ENCODE results near the gene SCAMP4.

SCAMP4 gene

DNA sequence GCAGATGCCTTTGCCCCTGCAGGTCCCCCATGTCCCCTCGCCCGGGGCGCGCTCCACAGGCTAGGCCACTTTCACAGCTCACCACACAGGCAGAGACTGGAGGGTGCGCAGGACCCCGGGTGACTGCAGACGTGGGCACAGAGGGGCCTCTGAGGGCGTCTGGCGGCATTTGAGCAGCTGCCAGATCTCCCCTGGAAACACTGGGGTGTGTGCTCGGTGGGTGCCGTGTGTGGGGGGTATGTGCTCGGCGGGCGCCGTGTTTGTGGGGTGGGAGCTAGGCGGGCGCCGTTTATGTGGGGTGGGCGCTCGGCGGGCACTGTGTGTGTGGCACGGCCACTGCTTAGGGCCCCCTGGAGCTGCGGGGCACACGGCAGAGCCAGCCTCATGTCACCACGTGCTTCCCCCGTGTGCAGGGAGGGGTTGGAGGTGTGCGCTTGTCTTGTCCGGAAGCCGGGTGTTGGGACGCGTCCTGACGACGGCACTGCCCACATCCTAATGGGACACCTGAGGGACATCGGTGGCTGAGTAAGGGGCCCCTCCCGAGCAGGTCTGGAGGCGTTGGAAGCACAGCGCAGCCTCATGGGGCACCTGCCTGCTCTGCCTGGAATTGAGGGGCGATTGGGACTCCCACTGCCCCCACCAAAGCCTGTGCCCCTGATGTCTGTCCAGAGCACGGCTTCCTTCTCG, 52.5 kb downstream of the SCAMP4 start:
- no peak for DNase-seq (ENCODE audit: low read depth)

DNA sequence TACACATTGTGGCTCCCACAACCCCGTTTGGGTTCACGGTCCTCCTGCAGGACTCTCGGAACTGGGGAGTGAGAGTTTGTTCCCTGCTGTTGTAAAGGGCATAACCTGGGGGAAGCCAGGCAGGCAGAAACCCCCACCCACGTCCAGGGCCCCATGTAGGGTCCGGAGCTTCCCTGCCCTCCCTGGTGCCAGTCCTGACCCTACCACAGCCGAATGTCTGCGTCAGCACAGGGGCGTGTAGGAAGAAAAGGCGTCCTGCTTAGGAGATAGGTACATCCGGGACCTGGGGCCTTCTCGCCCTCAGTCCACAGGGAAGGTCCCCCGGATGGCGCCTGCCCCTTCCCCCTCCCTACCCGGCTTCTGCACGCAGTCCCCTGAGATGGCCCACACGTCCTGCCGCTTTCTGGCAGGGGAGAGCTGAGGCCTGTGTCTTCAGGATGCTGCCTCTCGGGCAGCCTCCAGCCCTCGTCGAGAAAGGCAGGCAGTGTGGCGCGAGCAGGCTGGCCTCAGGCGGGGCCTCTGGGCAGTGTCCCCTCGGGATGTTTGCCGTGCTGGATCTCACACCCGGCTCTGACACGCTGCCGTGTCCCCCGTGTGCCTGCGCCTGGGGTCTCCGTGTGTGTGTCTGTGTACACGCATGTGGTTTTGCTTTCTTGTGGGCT, 54.9 kb downstream of the SCAMP4 start:
- no peak for DNase-seq (ENCODE audit: low read depth)

DNA sequence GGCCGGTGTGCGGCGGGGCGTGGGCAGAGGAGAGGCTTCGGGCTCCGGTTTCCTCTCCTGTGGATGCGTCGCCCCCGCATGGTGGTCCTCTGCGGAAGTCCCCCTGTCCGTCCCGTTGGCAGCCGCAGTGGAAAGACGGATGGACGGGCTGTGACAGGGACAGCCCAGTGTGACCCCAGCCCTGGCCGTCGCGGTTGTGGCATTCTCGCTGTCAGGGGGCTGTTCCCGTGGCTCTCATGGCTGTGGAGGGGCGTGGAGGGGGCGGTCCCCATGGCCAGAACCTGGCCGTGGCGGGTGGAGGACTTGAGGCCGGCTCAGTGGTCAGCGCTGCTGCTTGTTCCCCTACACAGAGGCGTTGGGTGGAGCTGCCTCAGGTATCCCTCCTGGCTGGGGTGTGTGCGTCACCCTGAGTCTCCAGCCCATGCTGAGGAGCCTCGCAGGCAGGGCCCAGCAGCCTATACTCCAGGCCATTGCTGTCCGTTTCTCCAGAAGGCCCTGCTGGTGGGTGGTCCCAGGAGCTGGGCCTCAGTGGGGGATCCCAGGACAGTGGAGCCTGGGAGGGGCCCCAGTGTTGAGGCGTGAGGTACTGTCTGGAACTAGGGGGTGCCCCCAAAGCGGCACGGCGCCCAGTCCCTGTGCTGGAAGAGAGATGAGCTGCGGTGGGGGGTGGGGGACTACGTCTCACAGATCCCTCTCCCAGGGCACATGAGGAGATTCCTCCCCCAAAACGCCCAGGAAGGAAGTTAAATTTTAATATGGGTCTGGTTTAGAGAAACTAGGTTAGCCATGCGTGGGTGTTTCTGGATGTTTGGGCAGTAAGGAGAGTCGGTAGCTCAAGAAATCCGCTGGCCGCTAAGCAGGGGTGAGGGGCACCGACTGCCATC, 56.0 kb downstream of the SCAMP4 start:
- no peak for DNase-seq (ENCODE audit: low read depth)

DNA sequence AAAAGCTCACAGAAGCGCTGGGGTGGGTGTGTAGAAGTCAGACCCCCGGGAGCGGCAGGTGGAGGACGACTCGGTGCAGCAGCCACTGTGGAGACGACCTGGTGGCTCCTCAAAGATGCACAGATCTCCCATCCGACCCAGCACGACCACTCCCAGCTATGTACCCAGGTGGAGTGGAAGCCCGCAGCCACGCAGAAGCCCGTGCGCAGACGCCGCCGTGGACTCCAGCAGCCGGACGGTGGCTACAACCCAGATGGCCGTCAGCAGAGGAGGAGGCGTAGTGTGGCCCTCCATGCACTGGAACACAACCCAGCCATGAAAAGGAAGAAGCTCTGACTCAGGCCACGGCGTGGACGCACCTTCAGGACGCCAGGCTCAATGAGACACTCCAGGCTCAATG, 57.5 kb downstream of the SCAMP4 start:
- DNase-seq (ENCODE audit: low read depth) = no peak

DNA sequence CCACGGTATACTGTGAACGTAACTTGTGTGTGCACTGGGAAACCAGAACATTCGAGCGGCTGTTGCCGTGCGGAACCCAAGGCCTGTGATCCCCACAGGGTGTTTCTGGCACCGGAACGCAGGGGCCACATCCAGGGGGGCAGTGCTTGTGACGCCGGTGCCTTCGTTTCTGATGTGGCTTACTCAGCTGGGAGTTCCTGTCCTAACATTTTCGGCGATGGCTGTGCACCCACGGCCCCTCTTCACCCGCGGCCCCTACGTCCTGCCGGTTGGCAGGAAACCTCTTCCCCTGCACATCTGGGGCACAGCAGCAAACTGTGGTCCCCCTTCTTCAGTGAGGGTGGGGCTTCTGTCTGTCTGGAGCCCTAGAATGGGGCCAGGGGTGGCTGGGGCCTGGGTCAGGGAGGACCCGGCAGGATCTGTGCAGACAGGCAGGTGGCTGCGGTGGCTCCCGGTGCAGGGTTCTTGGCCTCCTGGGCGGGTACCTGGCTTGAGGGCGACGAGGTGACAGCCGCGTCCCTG, 61.9 kb downstream of the SCAMP4 start:
- DNase-seq (ENCODE audit: low read depth) = no peak

DNA sequence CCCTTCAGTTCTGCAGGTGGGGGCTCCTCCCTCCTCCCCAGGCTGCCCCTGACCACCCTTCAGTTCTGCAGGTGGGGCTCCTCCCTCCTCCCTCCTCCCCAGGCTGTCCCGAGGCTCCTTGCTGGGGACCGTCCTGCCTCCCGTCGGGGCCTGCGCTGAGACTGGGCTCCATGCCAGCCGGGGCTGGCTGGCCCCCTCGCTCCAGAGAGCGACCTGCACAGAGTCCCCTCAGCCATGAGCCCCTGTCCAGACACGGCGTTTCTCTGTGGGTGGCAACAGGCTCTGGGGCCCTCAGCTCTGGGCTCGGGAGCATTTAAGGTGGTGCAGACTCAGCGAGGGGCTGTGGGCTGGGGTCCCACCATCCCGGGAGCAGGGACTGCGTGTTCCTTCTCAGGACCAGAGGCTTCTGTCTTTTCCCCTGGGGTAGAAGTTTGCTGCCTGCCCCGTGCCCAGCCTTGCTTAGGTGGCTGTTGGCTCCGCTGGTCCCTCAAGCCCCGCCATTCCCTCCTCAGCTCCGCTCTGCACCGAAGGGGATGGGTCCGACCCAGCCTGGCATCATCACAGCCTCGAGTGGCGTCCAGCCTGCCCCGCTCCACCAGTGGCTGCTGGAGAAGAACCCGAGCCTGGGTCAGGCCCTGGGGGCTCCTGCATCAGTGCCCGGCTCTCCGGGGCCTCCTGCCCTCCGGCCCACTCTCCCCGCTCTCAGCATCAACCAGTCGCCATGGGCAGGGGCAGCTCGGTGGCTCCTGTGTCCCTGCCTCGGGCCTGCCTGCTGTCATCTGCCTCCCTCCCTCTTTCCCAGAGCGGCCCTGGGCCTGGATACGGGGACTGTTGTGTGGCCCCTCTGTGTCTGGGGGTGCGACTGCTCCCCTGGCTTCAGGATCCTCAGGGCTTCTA, 63.3 kb downstream of the SCAMP4 start:
- DNase-seq (ENCODE audit: low read depth) = no peak

DNA sequence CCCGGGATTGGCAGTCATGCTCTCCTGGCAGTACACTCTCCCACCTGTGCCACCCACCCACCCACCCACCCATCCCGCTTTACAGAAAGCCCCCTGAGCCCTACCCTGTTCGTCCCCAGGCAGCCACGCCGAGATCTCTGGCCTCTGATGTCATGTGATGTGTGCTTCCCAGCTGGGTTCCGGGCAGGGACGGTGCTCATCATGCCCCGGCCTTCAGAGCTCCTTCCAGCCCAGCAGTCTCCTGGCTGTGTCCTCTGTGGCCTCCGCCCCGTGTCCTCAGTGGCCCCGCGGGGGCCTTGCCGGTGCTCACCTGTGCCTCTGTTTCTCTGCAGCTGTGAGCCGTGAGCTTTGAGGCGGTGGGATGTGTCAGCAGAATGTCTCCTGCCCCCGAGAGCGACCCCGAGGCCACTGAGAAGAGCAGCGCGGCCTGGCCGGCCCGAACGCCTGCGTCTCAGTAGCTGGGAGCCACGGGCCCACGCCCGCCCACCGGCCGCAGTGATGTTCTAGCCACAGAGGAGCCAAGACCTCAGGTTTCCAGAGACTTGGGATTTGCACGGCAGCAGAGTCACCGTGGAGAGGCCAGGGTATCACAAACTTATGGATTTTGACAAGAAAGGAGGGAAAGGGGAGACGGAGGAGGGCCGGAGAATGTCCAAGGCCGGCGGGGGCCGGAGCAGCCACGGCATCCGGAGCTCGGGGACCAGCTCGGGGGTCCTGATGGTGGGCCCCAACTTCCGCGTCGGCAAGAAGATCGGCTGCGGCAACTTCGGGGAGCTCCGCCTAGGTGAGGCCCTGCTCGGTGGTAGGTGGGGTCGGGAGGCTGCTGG, 64.2 kb downstream of the SCAMP4 start:
- no peak for DNase-seq (ENCODE audit: low read depth)

DNA sequence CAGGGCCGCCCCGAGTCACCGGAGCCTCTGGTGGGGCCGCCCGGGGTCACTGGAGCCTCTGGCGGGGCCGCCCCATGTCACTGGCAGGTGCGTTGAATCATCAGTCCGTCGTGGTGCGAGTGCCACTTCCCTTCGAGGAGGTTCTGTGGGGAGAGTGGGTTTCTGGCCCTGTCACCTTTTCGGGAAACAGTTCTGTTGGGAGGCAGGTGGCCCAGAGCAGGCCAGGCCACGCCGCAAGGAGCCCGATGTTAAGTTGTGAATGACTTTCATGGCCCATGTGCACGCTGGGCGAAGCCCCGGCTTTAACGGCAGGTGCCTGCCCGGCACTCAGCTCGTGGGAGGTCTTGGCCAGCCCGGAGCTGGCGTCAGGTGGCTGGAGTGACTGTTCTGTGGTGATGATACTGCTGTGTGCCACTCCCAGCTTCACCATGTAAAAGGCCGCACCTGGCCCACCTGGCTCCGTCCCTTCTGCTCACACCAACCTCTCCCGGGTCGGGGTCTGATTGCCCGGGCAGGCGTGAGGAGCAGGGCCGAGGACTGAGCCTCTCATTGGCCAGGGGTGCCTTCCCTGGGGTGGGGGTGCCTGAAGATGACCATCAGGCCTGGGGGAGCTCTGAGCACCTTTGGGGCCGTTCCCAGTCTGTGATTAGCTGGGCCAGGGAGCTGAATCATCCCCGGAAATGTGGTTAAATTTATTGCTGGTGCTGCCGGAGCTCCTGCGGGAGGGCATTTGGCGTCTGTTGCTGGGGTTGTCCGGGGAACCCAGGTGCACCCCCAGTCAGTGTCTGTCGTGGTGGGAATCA, 65.0 kb downstream of the SCAMP4 start:
- no peak for DNase-seq (ENCODE audit: low read depth)

DNA sequence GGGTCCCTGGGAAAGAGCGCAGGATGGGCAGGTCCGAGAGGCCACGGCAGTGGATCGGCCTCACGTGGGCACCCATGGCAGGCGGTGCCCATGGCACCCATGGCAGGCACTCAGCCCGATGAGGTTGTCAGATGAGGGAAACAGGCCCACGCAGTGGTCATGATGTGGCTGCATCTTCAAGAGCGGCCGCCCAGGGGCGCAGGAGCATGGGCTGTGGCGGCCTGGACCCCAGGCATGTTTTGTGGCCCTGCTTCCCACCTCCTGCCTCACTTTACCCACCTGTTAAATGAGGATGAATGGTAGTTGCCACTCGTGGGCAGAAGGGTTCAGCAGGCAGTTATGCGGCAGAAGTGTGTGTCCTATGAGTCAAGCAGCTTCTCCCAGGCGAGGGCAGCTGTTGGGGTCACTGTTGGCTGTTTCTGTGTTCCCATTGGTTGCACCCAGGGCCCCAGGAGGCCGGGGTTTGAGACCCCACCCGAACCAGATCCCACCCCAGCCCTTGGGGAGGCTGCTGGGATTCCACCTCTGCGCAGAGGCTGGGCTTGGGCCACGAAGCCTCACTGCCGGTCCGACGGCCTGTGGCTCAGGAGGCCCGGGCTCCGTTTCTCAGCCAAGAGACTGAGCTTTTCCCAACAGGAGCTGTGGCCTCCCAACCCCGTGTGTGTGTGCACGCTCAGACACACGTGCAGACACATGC, 65.8 kb downstream of the SCAMP4 start:
- no peak for DNase-seq (ENCODE audit: low read depth)

DNA sequence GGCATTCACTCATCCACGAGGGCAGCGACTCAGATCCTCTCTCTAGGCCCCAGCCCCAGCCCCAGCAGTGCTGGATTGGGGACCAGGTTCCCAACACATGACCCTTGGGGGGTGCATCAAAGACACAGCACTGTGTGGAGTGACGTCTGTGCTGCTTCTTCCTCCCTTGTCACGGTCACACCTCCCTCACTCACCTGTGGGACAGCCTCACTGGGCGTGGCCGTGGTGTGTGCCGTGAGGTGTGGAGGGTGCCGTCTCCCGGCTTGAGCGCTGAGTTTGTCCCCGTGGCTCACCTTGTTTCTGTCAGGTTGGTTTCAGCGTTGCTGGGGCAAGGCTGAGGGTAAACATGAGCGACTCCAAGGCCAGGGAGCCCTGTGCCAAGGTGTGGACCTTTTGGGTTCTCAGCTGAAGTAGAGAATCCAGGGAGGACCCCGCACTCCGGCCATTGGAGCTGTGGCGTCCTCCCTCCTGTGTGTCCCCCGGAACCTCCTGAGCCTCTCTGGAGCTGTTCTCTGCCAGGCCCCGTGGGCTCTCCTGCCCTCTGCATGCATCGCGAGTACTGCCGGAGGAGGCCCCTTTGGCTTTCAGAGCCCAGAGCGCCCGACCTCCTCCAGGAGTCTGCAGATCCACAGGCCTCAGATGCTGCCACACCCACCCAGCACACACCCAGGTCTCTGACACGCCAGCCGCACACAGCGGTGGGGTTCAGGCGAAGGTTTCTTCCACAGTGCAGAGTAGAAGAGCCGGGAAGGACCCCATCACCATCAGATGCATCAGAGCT, 69.4 kb downstream of the SCAMP4 start:
- no peak for DNase-seq (ENCODE audit: low read depth)

DNA sequence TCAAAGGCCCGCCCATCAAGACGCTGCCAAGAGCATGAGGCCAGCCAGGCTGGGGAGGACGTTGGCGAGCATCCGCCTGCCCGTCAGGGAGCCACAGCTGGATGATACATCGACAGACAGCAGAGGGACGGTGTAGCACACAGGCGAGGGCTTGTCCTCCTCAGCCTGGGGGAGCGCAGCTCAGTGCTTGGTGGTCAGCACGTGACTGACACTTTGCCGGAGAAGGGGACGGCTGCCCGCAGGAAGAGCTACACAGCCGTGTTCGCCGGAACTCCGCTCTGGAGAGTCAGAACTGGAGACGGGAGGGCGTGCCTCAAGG, 69.9 kb downstream of the SCAMP4 start:
- no peak for DNase-seq (ENCODE audit: low read depth)
